Measurements from ENCODE around the gene SYT10.
"Not testable (repeated sequence)": the region's sequence is repeated elsewhere in the genome, so short reads cannot be mapped to it uniquely, and the experiment has no call there.

The SYT10 gene

DNA sequence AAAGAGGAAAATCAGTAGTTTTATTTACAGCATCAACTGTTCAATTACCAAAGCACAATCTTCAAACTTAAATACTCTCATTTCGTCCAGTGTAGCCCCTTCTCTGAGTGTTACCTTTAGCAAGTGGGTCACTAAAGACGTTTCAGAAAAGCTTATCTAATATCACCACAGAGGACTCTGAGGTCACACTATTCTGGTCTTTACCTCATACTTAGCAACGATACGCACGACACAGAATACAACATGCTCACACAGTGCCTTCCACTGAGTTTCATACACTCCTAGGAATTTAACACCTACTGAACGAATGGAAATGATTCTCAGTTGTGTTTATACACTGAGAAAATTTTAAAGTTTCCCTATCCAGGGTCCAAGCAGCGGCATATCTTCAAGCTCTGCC lies 2.0 kb downstream of the SYT10 start:
- Histone ChIP-seq H3K27me3 (peaks cover 67% of the 10 kb centered on the region), H3K36me3 (no peaks in the 10 kb centered on the region), H3K4me3 (ENCODE audit: low read depth, low read length) (no peak overlapping the region), H3K4me1 (no peaks in the 10 kb centered on the region), H3K9me3 (no peaks in the 10 kb centered on the region)
- no peak for DNase-seq
- TF ChIP-seq, protein P1, sequence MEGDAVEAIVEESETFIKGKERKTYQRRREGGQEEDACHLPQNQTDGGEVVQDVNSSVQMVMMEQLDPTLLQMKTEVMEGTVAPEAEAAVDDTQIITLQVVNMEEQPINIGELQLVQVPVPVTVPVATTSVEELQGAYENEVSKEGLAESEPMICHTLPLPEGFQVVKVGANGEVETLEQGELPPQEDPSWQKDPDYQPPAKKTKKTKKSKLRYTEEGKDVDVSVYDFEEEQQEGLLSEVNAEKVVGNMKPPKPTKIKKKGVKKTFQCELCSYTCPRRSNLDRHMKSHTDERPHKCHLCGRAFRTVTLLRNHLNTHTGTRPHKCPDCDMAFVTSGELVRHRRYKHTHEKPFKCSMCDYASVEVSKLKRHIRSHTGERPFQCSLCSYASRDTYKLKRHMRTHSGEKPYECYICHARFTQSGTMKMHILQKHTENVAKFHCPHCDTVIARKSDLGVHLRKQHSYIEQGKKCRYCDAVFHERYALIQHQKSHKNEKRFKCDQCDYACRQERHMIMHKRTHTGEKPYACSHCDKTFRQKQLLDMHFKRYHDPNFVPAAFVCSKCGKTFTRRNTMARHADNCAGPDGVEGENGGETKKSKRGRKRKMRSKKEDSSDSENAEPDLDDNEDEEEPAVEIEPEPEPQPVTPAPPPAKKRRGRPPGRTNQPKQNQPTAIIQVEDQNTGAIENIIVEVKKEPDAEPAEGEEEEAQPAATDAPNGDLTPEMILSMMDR (IDR thresholded peaks at IDR 0.05; ENCODE audit: low read depth, low read length) = no peak

DNA sequence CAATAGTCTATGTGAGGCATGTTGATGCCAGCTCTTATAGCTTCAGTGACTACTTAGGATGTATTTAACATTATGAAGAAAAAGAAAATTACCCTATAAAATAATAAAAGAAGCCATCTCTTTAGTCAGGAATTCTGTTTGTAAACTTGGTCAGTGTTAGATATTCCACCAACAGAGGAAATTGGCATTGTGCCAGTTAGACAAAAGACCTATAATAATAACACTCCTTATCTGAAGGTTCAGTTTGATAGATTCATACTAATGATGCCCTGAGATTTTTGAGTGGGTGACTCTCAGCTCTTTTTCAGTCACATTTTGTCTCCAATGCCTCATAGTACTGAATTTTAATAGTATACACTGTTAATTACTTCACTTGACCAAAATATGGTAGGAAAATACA lies 6.6 kb downstream of the SYT10 start:
- TF ChIP-seq, protein P1 (IDR thresholded peaks at IDR 0.05; ENCODE audit: low read depth, low read length) = no peak
- Histone ChIP-seq H3K27me3 (peaks cover 25% of the 10 kb centered on the region), H3K9me3 (no peaks in the 10 kb centered on the region), H3K36me3 (no peaks in the 10 kb centered on the region), H3K4me3 (ENCODE audit: low read depth, low read length) (no peak overlapping the region), H3K4me1 (no peaks in the 10 kb centered on the region)
- DNase-seq = no peak

DNA sequence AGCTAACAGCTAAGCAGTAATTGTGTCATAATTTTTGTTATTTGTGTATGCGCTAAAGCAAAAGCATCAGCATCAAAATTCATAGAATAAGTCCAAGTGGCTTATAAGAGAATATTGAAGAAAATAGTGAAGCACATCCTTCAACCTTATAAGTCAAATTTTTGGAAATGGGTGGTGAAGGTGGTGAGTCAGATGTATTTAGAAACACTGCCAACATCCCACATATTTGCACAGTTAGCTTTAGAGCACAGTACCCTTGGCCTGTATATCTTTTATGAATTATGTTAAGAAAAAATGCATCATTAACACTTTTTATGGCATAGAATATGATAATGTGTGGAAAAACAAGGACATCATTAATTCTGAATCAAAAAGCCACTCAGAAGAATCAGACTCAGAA lies 8.0 kb downstream of the SYT10 start:
- no peaks in the 10 kb centered on the region for H3K36me3 ChIP-seq
- no peak for DNase-seq
- peaks cover 11% of the 10 kb centered on the region for H3K27me3 ChIP-seq
- H3K9me3 ChIP-seq = no peaks in the 10 kb centered on the region
- no peak overlapping the region for H3K4me3 ChIP-seq (ENCODE audit: low read depth, low read length)
- TF ChIP-seq, protein P1 (IDR thresholded peaks at IDR 0.05; ENCODE audit: low read depth, low read length) = no peak
- no peaks in the 10 kb centered on the region for H3K4me1 ChIP-seq

DNA sequence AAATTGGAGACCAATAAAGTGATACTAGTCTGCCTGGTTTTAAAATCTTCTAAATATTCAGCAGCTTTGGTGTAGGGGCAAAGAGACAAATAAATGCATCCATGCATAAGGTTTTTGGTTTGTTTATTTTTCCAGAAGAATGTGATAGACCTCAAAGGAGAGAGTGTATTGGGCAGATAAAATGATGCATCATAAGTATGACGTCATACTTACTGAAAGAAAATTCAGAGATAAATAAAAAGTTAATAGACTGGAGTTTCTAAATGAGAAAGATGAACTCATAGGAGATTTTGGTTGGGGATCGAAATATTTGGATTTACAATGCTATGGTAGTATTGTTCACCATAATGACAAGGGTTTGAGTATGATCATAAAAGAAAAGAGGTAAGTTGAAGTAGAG lies 10.2 kb downstream of the SYT10 start:
- no peaks in the 10 kb centered on the region for H3K9me3 ChIP-seq
- H3K4me1 ChIP-seq = no peaks in the 10 kb centered on the region
- no peaks in the 10 kb centered on the region for H3K36me3 ChIP-seq
- TF ChIP-seq, protein P1 (IDR thresholded peaks at IDR 0.05; ENCODE audit: low read depth, low read length) = no peak
- DNase-seq = no peak
- H3K27me3 ChIP-seq = no peaks in the 10 kb centered on the region
- H3K4me3 ChIP-seq (ENCODE audit: low read depth, low read length) = no peak overlapping the region

DNA sequence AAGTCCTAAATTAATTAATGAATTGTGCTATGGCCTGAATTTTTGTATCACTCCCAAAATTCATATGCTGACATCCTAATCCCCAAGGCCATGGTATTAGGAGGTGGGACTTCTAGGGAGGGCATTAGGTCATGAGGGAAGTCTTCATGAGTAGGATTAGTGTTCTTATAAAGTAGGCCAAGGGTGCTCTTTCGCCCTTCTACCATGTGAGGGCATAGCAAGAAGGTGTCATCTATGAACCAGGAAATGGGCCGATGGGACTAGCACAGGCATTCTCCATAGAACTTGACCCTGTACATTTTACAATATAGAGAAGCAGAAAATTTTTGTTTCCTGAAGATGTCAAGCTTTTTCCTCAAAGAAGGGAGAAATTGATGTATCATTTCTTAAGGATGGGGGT lies 12.5 kb downstream of the SYT10 start:
- no peaks in the 10 kb centered on the region for H3K9me3 ChIP-seq
- H3K4me1 ChIP-seq = no peaks in the 10 kb centered on the region
- no peaks in the 10 kb centered on the region for H3K27me3 ChIP-seq
- DNase-seq = no peak
- H3K4me3 ChIP-seq (ENCODE audit: low read depth, low read length) = no peak overlapping the region
- TF ChIP-seq, protein P1 (IDR thresholded peaks at IDR 0.05; ENCODE audit: low read depth, low read length) = no peak
- no peaks in the 10 kb centered on the region for H3K36me3 ChIP-seq

DNA sequence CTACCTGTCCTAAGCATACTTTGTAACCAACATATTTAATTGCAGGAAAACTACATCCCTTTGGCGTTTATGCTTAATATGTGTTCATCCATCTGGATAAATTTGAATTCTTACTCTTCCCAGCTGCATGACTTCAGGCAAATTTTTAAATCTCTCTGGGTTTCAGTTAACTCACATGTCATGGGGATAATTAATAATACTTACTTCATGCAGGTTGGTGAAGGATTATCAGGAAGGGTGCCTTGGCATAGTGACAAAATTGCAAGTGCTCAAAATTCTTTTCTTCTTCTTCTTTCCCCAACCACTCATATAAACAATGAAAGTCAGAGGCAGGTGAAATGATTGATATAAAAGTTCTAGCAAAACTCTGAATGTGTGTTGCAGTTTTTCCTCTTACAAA lies 15.9 kb downstream of the SYT10 start:
- H3K4me1 ChIP-seq = no peaks in the 10 kb centered on the region
- TF ChIP-seq, protein P1 (IDR thresholded peaks at IDR 0.05; ENCODE audit: low read depth, low read length) = no peak
- no peaks in the 10 kb centered on the region for H3K36me3 ChIP-seq
- no peak for DNase-seq
- H3K4me3 ChIP-seq (ENCODE audit: low read depth, low read length) = no peak overlapping the region
- no peaks in the 10 kb centered on the region for H3K27me3 ChIP-seq
- no peaks in the 10 kb centered on the region for H3K9me3 ChIP-seq

DNA sequence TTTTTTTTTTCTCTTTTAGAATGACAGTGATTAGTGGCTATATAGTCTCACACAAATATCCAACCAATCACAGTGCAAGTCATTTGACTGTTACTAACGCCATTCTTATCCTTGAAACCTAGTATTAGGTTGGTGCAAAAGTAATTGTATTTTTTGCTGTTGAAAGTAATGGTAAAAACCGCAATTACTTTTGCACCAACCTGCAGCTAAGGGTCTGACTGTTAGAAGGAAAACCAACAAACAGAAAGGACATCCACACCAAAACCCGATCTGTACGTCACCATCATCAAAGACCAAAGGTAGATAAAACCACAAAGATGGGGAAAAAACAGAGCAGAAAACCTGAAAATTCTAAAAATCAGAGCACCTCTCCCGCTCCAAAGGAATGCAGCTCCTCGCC lies 27.2 kb downstream of the SYT10 start:
- not testable (repeated sequence) for DNase-seq; H3K27me3 ChIP-seq; H3K4me3 ChIP-seq (ENCODE audit: low read depth, low read length); H3K4me1 ChIP-seq; H3K36me3 ChIP-seq; H3K9me3 ChIP-seq
